CD4-positive, alpha-beta T cell treated with Interleukin-2 at 100 ng/mL for 4 hours (primary cell): ENCODE data around the gene PPP2R3B.
"Not testable (repeated sequence)": the region's sequence is repeated elsewhere in the genome, so short reads cannot be mapped to it uniquely, and the experiment has no call there.

Experiments used
- DNase-seq: peaks from one replicate; pipeline ENCODE4 v3.0.0-alpha.2; 2020; ENCODE audit warnings: low spot score

The PPP2R3B gene

DNA sequence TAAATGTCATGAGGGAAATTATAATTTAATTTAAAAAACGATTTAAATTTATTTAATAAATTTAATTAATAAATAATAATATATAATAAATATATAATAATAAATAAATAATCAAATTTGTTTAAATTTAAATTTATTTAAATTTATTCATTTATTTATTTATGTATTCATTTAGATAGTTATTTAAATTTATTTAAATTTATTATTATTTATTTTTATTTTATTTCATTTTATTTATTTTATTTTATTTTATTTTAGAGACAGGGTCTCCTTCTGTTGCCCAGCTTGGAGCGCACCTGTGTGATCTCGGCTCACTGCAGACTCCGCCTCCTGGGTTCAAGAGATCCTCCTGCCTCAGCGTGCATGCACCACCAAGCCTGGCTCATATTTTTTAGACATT is 18.4 kb upstream of the PPP2R3B start:
- DNase-seq = no peak

DNA sequence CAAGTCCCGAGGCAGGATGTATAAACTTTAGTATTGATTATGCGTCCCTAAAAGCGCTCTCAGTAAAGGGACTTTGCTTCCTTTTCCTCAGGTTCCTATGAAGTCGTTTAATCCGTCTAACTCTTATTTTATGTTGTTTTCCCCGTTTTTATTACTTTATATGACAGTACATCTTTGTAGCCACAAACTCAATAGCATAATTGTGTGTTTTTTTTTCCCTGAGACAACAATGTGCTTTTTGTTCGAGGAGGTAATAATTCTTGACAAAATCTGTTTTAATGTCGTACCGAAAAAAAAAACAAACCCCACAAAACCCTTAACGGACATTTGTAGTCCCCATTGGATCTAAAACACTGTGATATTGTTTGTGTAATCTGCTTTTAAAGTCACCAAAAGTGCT is 17.9 kb upstream of the PPP2R3B start:
- no peak for DNase-seq

DNA sequence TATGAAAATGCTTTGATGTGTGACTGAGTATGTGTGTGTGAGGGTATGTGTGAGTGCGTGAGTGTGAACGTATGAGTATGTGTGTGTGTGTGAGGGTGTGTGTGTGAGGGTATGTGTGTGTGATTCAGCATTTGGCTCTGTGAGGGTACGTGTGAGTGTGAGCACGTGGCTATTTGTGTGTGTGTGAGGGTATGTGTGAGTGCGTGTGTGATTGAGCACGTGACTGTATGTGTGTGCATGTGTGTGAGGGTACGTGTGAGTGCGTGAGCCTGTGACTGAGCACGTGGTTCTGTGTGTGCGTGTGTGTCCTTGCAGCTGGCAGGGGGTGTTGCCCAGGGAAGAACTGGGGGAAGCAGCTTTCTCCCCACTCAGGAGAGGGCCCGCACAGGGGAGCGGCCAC is 16.1 kb upstream of the PPP2R3B start:
- DNase-seq = no peak

DNA sequence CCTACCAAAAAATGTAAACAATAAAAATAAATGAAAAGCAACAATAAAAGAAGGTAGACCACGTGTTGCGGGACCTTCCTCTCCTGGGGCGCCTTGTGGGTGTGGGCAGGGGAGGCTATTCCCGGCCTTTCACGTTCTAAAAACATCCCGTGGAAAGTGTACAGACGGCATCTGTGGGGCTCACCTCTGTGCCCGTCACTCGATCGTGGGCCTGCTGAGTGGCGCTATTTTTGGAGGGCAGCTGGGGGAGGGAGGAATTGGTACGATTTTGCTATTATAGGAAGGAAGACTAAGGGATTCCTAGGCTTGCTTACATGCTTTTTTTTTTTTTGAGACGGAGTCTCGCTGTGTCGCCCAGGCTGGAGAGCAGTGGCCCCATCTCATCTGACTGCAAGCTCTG is 13.6 kb upstream of the PPP2R3B start:
- no peak for DNase-seq

DNA sequence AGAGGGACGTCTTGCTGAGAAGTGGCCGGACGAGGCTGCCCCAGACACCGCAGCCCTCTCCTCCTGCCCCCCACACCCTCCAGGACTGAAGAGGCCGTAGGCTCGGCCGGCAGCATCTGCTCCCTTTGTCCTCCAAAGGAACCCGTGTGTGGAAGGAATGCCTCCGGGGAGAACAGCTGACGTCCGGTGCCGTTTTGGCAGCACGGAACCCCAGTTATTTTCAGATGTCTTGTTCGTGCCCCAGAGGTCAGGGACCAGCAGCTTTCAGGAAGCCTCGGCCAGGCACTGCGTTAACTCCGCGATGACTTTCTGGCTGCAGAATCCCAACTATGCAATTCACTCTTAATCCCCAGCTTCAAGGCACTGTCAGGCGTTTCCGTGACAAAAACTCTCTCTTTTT is 10.9 kb upstream of the PPP2R3B start:
- no peak for DNase-seq

DNA sequence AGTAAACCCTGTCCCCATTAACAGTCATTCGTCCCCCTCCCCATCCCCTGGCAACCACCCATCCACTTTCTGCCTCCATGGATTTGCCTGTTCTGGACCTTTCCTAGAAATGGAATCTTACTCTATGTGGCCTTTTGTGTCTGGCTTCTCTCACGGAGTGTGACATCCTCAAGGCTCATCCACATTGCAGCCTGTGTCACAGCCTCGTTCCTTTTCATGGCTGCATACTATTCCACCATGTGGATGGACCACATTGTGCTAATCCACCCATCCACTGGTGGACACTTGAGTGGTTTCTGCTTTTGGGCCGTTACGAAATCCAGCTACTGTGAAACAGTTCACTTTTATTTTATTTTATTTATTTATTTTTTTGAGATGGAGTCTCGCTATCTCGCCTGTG is 8.1 kb upstream of the PPP2R3B start:
- no peak for DNase-seq

DNA sequence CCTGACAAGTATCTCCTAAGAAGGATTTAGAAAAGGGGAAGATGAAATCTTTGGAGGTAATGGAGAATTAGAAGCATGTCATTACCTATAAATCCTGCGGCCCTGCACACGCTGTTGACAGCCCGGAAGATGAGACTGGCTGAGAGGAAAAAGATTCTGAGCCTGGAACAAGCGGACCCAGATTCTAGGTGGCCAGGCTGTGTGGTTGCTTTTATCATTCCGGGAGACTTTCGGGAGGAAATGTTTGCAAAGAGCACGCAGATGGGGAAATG is 5.8 kb upstream of the PPP2R3B start:
- DNase-seq = no peak

DNA sequence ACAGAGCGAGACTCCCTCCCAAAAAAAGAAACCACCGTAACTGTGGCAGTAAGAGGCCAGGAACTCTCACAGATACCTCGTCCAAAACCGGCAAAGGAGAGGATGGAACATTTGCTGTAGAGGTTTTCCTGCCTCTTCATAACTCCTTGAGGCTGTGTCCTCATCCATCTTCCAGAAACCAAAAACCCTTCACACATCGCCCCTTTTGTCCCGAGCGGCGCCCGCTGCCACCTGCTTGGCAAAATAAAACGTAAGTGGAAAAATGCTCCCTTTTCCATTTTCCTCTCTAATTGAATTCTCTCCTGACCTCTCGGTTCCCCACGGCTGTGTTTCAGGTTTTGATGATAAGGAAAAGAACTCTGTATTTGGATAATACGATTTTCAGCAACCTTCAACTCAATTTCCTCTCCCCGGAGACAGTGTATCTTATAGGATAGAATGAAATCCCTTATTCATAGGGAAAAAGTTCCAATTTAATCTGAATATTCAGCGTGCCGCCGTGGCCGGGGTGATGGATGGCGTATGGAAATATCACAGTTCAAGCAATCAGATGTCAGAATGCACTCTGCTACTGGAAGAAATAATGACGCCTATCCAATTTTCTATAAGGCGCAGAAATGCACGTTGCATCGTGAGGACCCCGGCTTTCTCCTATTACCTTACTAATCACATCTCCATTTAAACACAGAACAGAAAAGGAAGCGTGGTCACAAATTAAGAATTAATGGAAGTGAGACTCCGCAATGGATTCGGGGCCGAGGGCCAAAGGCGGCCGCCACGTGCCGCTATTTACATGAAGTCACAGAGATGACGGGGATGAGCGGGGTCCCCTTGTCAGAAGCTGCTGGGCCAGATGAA is 5.2 kb upstream of the PPP2R3B start:
- no peak for DNase-seq

DNA sequence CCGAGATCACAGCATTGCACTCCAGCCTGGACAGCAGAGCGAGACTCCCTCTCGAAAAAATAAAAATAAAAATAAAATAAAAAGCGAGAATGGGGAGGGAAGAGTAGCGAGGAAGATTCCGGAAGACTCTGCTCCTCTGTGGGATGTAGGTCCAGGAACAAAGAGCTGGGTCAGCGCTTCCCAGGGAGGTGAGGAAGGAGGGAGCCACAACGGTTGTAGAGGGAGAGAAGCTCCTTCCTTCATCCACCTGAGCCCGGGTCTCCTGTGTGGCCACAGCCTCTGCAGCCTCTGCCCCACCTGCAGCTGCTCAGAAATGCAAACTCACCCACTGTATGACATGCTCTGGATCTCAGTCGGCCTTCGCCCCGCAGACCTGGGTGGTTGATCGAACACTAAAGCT is 3.8 kb upstream of the PPP2R3B start:
- DNase-seq = no peak

DNA sequence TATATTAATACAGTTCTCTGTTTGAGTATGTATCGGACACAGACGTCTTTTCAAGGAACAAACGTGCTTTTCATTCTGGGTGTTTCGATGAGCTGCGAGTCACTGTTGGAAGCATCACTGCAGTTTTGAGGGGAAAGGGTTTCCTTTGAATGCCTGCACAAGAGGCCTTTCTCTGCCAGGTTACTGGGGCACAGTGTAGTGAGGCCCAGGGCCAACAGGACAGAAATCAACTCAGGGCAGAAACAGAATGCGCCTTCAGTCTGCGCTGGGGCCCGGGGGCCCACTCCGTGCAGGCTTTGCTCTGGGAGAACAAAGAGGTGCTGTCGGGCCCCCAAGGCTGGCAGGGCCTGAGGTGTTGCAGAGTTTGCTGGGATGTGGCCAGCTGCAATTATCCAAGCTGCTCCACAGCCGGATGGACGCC is 2.3 kb upstream of the PPP2R3B start:
- DNase-seq = no peak

DNA sequence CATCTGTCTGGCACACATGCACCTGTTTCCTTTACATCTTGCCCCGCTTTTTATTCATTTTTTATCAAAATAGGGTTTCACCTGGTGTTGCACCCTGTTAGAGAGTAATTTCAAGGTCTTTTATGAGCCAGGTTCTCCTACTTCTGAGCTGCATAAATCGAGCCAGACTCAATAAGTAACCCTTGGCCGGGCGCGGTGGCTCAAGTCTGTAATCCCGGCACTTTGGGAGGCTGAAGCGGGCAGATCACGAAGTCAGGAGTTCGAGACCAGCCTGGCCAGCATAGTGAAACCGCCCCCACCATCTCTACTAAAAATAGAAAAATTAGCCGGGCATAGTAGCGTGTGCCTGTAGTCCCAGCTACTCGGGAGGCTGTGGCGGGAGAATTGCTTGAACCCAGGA is 1.0 kb upstream of the PPP2R3B start:
- DNase-seq = no peak

DNA sequence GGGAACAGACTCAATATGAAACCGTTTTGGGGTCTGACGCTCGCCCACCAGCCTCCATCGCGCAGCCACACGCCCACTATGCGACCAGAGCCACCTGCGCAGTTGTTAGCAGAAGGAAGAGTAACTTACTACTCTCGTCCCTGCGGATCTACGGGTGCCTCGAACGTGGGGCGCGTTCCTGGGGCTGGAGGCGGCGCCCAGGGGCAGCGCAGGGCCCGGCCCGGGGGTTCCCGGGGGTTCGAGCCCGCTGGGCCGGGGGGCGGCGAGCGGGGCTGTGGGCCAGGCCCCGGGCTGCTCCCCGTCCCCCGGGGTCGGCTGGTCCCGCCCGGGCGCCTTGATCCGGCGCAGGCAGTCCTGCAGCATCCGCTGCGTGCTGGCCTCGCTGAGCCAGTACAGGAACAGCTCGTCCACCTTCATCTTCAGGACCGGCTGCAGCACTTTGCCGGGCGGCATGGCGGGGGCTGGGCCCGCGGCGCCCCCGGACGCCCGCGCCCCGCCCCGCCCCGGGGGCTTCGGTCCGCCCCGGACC is 404 bp downstream of the PPP2R3B start:
- no peak for DNase-seq

DNA sequence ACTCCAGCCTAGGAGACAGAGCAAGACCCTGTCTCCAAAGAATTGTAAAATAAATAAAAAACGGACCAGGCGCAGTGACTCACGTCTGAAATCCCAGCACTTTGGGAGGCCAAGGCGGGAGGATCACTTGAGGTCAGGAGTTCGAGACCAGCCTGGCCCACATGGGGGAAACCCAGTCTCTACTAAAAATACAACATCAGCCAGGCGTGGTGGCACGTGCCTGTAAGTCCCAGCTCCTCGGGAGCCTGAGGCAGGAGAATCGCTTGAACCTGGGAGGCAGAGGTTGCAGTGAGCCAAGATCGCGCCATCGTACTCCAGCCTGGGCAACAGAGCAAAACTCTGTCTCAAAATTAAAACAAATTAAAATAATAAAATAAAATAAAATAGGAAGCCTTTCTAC is 971 bp downstream of the PPP2R3B start:
- DNase-seq = not testable (repeated sequence)

DNA sequence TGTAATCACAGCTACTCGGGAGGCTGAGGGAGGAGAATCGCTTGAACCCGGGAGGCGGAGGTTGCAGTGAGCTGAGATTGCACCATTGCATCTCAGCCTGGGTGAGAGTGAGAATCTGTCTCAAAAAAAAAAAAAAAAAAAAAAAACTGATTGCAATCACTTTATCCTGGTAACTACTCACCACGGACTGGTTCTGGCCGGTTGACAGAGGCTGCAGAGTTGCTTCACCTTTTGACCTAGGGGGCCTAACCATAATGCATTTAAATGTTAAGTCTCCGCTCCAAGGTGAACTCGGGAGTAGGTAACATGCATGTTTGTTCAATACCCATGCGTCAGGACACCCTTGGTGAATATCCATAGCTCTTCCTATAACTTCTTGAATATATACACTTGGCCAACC is 1.8 kb downstream of the PPP2R3B start:
- no peak for DNase-seq

DNA sequence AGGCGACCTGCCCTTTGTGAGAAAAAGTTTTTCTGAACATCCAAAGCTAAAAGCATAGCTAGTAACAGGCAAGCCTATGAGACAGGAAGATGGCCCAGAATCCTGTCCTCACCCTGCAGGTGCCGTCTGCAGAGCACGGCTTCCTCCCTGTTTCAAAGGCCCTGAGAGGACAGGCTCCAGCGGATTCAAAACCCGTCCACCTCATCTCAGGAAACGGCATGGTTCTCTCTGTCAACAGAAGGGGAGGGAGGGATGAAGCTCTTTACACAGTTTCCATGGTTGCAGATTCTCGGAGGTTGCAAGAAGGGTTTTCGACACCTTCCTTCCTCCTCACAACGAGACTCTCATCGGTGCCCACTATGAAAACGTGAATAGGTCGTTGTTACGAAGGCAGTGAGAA is 8.3 kb downstream of the PPP2R3B start:
- DNase-seq = no peak

DNA sequence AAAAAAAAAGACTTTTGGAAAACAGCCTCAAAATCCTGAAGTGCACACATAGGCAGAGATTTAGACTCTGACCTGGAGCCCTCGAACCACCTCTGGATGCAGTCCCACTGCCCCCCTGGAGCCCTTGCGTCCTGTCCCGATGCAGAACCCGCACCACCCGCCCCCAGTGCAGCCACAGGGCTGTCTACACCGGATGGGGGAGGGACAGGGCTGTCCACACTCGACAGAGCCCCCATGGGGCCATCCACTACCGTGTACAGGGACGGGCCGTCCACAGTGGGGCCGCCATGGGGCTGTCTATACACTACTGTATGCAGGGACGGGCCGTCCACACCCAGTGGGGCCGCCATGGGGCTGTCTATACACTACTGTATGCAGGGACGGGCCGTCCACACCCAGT is 10.5 kb downstream of the PPP2R3B start:
- not testable (repeated sequence) for DNase-seq

DNA sequence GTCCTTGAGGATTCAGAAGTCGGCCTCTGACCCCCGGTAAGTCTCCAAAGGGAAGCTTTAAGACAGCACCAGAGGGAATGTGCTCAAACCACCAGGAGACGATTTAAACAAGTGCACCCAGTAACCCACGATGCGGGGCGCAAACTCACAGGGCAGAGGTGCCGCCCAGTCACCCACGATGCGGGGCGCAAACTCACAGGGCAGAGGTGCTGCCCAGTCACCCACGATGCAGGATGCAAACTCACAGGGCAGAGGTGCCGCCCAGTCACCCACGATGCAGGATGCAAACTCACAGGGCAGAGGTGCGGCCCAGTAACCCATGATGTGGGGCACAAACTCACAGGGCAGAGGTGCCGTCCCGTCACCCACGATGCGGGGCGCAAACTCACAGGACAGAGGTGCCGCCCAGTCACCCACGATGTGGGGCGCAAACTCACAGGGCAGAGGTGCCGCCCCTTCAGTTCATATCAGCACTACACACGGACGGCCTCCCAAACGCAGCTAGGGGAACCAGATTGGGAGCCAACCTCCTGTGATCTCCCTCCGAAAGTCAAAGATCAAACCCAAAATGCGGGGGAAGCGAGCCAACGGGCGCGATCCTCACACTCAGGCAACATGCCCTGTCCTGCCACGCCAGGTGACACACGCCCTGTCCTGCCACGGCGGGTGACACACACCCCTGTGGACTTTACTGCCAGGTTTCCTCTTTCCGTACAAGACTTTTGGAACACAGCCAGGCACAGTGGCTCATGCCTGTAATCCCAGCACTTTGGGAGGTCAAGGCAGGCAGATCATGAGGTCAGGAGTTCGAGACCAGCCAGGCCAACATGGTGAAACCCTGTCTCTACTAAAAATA is 11.3 kb downstream of the PPP2R3B start:
- DNase-seq = no peak

DNA sequence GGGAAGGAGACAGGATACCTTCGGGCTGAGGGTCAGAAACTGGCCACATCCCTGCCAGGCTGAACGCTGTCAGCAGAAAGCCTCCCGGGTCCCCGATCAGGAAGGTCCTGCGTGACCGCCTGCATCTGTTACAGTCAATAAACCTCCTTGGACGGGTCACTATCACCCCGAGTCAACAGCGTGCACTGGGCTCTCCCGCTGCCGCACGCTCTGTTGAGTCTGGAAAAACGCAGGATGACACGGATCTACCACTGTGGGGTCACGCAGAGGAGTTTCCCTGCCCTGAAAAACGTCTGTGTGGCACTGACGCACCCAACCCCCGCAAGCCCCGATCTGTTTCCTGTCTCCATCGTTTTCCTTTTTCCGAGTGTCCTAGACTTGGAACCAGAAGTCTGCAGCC is 12.1 kb downstream of the PPP2R3B start:
- DNase-seq = no peak

DNA sequence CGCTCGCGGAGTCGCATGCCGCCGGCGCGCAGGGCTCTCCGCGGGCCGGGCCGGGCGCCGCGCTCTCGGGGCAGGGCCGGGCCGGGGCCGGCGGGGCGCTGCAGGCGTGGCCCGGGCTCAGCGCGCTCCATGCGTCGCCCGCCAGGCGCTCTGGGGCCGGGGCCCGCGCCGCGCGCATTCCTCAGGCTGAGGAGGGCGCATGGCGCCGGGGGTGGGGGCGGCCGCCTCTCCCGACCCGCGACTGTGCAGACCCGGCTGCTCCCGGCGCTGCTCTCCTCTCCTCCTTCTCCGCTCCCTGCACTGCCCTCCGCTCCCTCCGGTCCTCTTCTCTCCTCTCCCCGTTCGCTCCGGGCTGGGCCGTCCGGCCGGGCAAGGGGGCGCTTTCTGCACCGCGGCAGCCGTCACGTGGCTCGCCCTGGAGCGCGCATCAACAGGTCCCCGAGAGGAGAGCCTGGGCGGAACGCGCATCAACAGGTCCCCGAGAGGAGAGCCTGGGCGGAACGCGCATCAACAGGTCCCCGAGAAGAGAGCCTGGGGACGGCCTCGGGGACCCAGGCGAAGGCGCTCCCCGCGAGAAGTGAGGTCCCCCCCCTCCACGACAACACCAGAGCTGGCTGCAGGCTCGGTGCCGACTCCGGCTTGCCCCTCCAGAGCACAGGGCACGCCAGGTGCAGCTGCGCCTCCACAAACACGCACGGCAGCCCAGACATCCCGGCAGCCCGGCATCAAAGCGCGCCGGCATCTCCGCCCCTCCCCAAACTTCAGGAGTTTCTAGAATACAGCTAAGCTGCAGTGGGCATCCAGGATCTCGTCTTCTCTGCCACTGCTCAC is 12.9 kb downstream of the PPP2R3B start:
- DNase-seq = no peak

DNA sequence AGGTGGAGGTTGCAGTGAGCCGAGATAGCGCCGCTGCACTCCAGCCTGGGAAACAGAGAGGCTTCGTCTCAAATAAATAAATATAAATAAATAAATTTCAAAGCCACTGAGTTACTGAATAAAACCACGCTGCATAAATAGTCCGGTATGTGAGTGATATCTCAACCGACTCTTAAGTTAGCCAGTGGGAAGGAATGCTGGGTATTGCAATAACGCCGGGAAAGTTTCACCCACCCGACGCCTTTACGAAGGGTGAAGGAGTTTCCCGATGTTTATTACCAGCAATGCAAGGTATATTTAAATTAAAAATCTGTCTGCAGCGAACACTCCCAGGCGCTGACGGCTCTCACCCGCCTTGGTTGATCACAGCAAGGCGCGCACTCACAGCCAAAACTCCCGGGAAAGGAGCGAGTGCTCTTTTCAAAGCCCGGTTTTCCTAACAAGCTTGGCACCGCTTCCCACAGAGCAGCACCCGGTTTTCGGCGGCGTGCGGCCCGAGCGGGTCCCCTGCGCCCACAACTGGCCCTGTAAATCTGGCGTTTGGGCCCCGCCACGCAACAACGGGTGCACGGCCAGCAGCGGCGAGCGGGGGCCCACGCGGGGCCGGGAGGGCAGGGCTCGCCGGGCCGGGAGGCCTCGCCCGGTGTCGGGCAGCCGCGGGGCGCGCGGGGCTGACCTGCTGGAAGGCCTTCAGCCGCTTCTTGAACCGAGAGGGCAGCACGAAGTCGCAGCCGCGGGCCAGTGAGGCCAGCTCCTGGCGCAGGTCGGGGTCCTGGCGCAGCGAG is 13.7 kb downstream of the PPP2R3B start:
- DNase-seq = no peak

DNA sequence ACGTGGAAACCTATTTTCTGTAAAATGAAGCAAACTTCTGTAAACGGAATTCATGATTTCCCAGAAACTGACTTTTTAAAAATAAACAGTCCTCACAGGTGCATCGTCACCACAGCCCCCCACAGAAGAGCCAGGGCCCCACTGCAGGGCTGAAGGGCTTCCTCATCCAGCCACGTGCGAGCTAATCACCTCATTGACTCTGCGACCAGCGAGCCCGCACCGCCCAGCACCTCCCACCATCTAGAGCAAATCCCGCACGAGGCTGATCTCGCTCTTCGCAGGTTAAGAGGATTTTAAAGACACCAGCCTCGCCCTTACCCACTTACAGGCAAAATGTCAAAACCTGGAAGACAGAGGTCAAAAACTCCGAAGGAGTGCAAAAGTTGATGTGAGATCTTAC is 14.8 kb downstream of the PPP2R3B start:
- no peak for DNase-seq
